RCC 7860 (cell line): ENCODE data around the gene EXOC4.

Experiments used
- DNase-seq: peaks from one replicate; pipeline ENCODE4 v3.0.0-alpha.2; 2015; ENCODE audit warnings: low spot score
- FAIRE-seq: peaks from 2 replicates; lab custom pipeline; 2012; peaks lifted over from hg19 to GRCh38; lab: Jason Lieb, UNC

The EXOC4 gene

GRCh38 chr7:133940368-133940767 is 687.5 kb downstream of the EXOC4 start:
- no peak for DNase-seq
- no peak for FAIRE-seq

GRCh38 chr7:133941496-133941895 is 688.6 kb downstream of the EXOC4 start:
- FAIRE-seq = no peak

GRCh38 chr7:133945497-133945896 is 692.6 kb downstream of the EXOC4 start:
- FAIRE-seq (no peak), DNase-seq (no peak)

More at GRCh38 chr7:133941496-133941895, 688.6 kb downstream of the EXOC4 start:
- DNase-seq = no peak

- no peak for FAIRE-seq
- no peak for DNase-seq
These were observed 694.8 kb downstream of the EXOC4 start for GRCh38 chr7:133947458-133948254.

GRCh38 chr7:133948588-133948987 is 695.7 kb downstream of the EXOC4 start:
- no peak for DNase-seq
- no peak for FAIRE-seq

- no peak for FAIRE-seq
These were observed 698.0 kb downstream of the EXOC4 start for GRCh38 chr7:133950855-133951254.

GRCh38 chr7:133955208-133955607 is 702.3 kb downstream of the EXOC4 start:
- no peak for FAIRE-seq
- no peak for DNase-seq

More at GRCh38 chr7:133950855-133951254, 698.0 kb downstream of the EXOC4 start:
- DNase-seq = no peak

- no peak for DNase-seq
- FAIRE-seq = no peak
These were observed 705.0 kb downstream of the EXOC4 start for GRCh38 chr7:133957845-133958244.

- DNase-seq (no peak), FAIRE-seq (no peak)
These were observed 705.9 kb downstream of the EXOC4 start for GRCh38 chr7:133958822-133959221.

- FAIRE-seq (no peak), DNase-seq (no peak)
These were observed 706.6 kb downstream of the EXOC4 start for GRCh38 chr7:133959505-133959904.

- no peak for FAIRE-seq
These were observed 708.8 kb downstream of the EXOC4 start for GRCh38 chr7:133961724-133962123.

GRCh38 chr7:133962646-133963045 is 709.8 kb downstream of the EXOC4 start:
- FAIRE-seq (no peak), DNase-seq (no peak)

More at GRCh38 chr7:133961724-133962123, 708.8 kb downstream of the EXOC4 start:
- DNase-seq = no peak

- DNase-seq (no peak), FAIRE-seq (no peak)
These were observed 710.8 kb downstream of the EXOC4 start for GRCh38 chr7:133963629-133964028.

GRCh38 chr7:133971625-133972024 is 718.7 kb downstream of the EXOC4 start:
- DNase-seq = no peak
- no peak for FAIRE-seq

GRCh38 chr7:133973710-133974109 is 720.8 kb downstream of the EXOC4 start:
- no peak for DNase-seq
- FAIRE-seq = no peak

- FAIRE-seq = no peak
- DNase-seq = no peak
These were observed 722.3 kb downstream of the EXOC4 start for GRCh38 chr7:133975130-133975529.

GRCh38 chr7:133976140-133976539 is 723.3 kb downstream of the EXOC4 start:
- DNase-seq (no peak), FAIRE-seq (no peak)

- no peak for FAIRE-seq
- no peak for DNase-seq
These were observed 724.8 kb downstream of the EXOC4 start for GRCh38 chr7:133977409-133978274.

- DNase-seq = no peak
- FAIRE-seq = no peak
These were observed 725.8 kb downstream of the EXOC4 start for GRCh38 chr7:133978502-133979295.

GRCh38 chr7:133980804-133981203 is 727.9 kb downstream of the EXOC4 start:
- DNase-seq (no peak), FAIRE-seq (no peak)
